ENCODE results near the gene ATIC. TPM values are rescaled to one million over a fixed set of nuclear protein-coding genes. Genes with fewer than 3 reads are reported as not detected.

Gene ATIC
- total and polyA plus RNA-seq, 10 donors = 50.5 to 165 (median 80.0) TPM

Other genes with a start within 250 kb of the ATIC start
- gene ABCA12, start 173.4 kb upstream of the ATIC start, total RNA-seq = not detected
- gene ABCA12, start 173.4 kb upstream of the ATIC start, polyA plus RNA-seq = not detected
- gene FN1, start 124.0 kb downstream of the ATIC start, total RNA-seq = 10 to 100 TPM; 28.2 to 64.2 (median 32.9) TPM
- gene FN1, start 124.0 kb downstream of the ATIC start, polyA plus RNA-seq = 100 to 1,000 TPM in 1 of 3 donors, 10 to 100 TPM in 2; 28.0 to 104 (median 38.6) TPM